ENCODE data around the gene SDK2. TPM values are rescaled to one million over a fixed set of nuclear protein-coding genes. Genes with fewer than 3 reads are reported as not detected.

The SDK2 gene
- total and polyA plus RNA-seq, 2 donors from 2014 or later, result 0.37 to 2.4 TPM

DNA sequence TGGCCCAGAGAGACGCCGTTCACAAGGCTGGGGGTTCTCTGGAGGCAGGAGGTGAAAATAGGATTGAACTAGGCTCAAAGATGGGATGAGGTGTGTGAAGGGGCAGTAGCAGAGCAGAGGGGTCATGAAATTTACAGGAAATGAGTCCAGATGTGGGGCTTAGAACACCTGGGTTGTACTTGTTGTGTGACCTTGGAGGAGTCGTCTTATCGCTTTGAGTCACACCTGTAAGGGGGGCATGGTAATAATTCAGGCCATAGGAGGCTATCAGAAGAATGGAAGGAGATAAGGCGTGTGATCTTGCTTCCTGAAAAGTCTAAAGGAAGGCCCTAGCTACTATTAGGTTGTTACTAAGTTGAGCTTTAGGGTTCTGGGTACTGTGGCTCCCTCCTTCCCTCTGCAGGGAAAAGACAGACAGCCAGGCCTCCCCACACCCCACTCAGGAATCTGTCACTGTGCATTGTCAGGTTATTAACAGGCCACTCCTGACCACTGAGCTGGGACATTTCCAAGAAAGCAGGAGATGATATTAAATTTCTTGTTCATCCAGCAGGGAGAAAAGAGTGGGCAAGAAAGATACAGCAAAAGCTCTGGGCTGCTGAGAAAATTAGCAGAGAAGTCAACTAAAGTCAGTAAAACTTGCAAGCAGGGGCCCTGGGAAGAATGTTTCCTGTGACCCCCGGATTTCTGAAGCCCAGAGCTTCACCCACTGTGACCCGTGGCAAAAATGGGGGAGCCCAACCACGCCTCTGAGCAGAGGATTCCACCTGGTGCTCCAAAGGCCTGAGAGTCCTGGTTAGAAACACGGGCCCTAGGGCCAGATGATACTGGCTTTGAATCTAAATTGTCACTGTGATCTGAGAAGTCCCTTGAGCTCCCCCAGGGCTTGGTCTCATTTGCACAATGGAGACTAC lies 326.5 kb downstream of the SDK2 start:
- intact Hi-C loops (cut with DNase I), result no loop called here
- H3K36me3 ChIP-seq (ENCODE audit: control insufficient read depth in 2 of 3, insufficient read depth in 3 of 3, low read length in 3 of 3), result no peaks in the 10 kb centered on the region
- TF ChIP-seq, protein P1, sequence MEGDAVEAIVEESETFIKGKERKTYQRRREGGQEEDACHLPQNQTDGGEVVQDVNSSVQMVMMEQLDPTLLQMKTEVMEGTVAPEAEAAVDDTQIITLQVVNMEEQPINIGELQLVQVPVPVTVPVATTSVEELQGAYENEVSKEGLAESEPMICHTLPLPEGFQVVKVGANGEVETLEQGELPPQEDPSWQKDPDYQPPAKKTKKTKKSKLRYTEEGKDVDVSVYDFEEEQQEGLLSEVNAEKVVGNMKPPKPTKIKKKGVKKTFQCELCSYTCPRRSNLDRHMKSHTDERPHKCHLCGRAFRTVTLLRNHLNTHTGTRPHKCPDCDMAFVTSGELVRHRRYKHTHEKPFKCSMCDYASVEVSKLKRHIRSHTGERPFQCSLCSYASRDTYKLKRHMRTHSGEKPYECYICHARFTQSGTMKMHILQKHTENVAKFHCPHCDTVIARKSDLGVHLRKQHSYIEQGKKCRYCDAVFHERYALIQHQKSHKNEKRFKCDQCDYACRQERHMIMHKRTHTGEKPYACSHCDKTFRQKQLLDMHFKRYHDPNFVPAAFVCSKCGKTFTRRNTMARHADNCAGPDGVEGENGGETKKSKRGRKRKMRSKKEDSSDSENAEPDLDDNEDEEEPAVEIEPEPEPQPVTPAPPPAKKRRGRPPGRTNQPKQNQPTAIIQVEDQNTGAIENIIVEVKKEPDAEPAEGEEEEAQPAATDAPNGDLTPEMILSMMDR (IDR thresholded peaks at IDR 0.05; ENCODE audit: borderline replicate concordance, extremely low read depth, insufficient read depth), result no peak
- H3K9ac ChIP-seq (ENCODE audit: low read length in 3 of 3), result peak overlapping the region in 1 of 3 donors; percentile 24
- no peak for FAIRE-seq
- no peak for DNase-seq
- no peak overlapping the region for H3K4me3 ChIP-seq (ENCODE audit: low read length in 3 of 3)
- no peaks in the 10 kb centered on the region for H3K9me3 ChIP-seq (ENCODE audit: control insufficient read depth in 2 of 3, insufficient read depth in 1 of 3, low read length in 3 of 3)
- H3K27me3 ChIP-seq (ENCODE audit: control insufficient read depth, insufficient read depth, low read length), result no peaks in the 10 kb centered on the region
- H3K4me1 ChIP-seq (ENCODE audit: control insufficient read depth in 2 of 3, insufficient read depth in 2 of 3, low read depth in 1 of 3, low read length in 3 of 3), result peaks cover 0 to 6% (median 0%) of the 10 kb centered on the region in 3 donors
- H3K27ac ChIP-seq (ENCODE audit: low read depth in 2 of 2, low read length in 2 of 2), result no peak overlapping the region

DNA sequence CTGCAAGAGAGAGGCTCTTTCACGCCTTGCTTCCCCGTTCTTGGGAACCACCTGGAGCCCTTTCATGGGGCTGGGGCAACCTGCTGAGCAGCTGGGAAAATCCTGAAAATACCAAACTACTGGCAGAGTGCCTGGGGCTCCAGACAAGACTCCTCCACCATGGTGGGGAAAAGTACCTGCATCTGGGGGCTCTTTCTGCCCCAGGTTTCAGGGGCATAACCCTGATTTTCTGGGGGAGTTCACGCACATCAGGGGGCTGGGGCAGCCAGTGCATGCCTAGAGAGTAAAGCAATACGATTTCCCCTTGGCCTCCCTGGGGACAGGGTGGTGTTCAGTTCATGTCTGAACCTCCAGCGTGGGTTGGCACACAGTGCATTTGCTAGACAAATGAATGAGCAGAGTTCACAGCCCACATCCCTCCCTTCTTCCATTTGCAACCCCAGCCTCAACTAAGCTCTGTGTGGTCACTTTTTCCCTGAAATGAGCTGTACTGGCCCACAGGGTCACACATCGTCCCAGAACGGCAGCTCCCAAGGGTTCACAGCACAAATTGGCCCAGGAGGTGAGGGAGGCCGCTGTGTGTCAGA lies 327.2 kb downstream of the SDK2 start:
- no peak overlapping the region for H3K9ac ChIP-seq (ENCODE audit: low read length in 3 of 3)
- TF ChIP-seq, protein P1 (IDR thresholded peaks at IDR 0.05; ENCODE audit: borderline replicate concordance, extremely low read depth, insufficient read depth), result no peak
- no peak for DNase-seq
- H3K4me1 ChIP-seq (ENCODE audit: control insufficient read depth in 2 of 3, insufficient read depth in 2 of 3, low read depth in 1 of 3, low read length in 3 of 3), result peaks cover 0 to 10% (median 0%) of the 10 kb centered on the region in 3 donors
- no peak overlapping the region for H3K27ac ChIP-seq (ENCODE audit: low read depth in 2 of 2, low read length in 2 of 2)
- FAIRE-seq, result no peak
- H3K36me3 ChIP-seq (ENCODE audit: control insufficient read depth in 2 of 3, insufficient read depth in 3 of 3, low read length in 3 of 3), result no peaks in the 10 kb centered on the region
- intact Hi-C loops (cut with DNase I), result no loop called here
- H3K9me3 ChIP-seq (ENCODE audit: control insufficient read depth in 2 of 3, insufficient read depth in 1 of 3, low read length in 3 of 3), result no peaks in the 10 kb centered on the region
- no peaks in the 10 kb centered on the region for H3K27me3 ChIP-seq (ENCODE audit: control insufficient read depth, insufficient read depth, low read length)
- H3K4me3 ChIP-seq (ENCODE audit: low read length in 3 of 3), result no peak overlapping the region

- no peak overlapping the region for H3K4me3 ChIP-seq (ENCODE audit: low read length in 3 of 3)
- no peaks in the 10 kb centered on the region for H3K9me3 ChIP-seq (ENCODE audit: control insufficient read depth in 2 of 3, insufficient read depth in 1 of 3, low read length in 3 of 3)
- H3K27ac ChIP-seq (ENCODE audit: low read depth in 2 of 2, low read length in 2 of 2), result no peak overlapping the region
- DNase-seq, result no peak
- H3K9ac ChIP-seq (ENCODE audit: low read length in 3 of 3), result no peak overlapping the region
- no peak for FAIRE-seq
- H3K36me3 ChIP-seq (ENCODE audit: control insufficient read depth in 2 of 3, insufficient read depth in 3 of 3, low read length in 3 of 3), result no peaks in the 10 kb centered on the region
- no peaks in the 10 kb centered on the region for H3K27me3 ChIP-seq (ENCODE audit: control insufficient read depth, insufficient read depth, low read length)
- H3K4me1 ChIP-seq (ENCODE audit: control insufficient read depth in 2 of 3, insufficient read depth in 2 of 3, low read depth in 1 of 3, low read length in 3 of 3), result peaks cover 0 to 10% (median 0%) of the 10 kb centered on the region in 3 donors
- intact Hi-C loops (cut with DNase I), result no loop called here
- TF ChIP-seq, protein P1 (IDR thresholded peaks at IDR 0.05; ENCODE audit: borderline replicate concordance, extremely low read depth, insufficient read depth), result no peak
Observed at GRCh38 chr17:73315471-73315870, 328.8 kb downstream of the SDK2 start.

All from kidney (tissue), 14 donors.